HG03571 (cell line): Measurements from ENCODE around the gene MAP2K5.
A peak's percentile ranks its signal among the peaks of the same experiment; 100 is the strongest.

Experiments
- ATAC-seq: cut with Tn5 transposase; IDR thresholded peaks from one replicate; pipeline ENCODE4 v1.9.1; 2021; ENCODE audit not compliant: unreplicated experiment

Gene MAP2K5

GRCh38 chr15:67556976-67557570 is 14.6 kb downstream of the MAP2K5 start:
- ATAC-seq, result no peak

GRCh38 chr15:67558502-67558901 is 16.0 kb downstream of the MAP2K5 start:
- no peak for ATAC-seq

- ATAC-seq, result no peak
Measured at GRCh38 chr15:67559158-67559557, 16.7 kb downstream of the MAP2K5 start.

GRCh38 chr15:67559576-67559975 is 17.1 kb downstream of the MAP2K5 start:
- ATAC-seq, result no peak

- no peak for ATAC-seq
Measured at GRCh38 chr15:67560320-67560719, 17.8 kb downstream of the MAP2K5 start.

GRCh38 chr15:67563092-67563491 is 20.6 kb downstream of the MAP2K5 start:
- no peak for ATAC-seq

- peak; percentile 69 for ATAC-seq
Measured at GRCh38 chr15:67564021-67564967, 21.8 kb downstream of the MAP2K5 start.

GRCh38 chr15:67564968-67565345 is 22.5 kb downstream of the MAP2K5 start:
- peak; percentile 25 for ATAC-seq

GRCh38 chr15:67569668-67570067 is 27.2 kb downstream of the MAP2K5 start:
- no peak for ATAC-seq

GRCh38 chr15:67570875-67571647 is 28.6 kb downstream of the MAP2K5 start:
- ATAC-seq, result no peak

- ATAC-seq, result no peak
Measured at GRCh38 chr15:67571648-67572415, 29.3 kb downstream of the MAP2K5 start.

- ATAC-seq, result no peak
Measured at GRCh38 chr15:67573194-67573593, 30.7 kb downstream of the MAP2K5 start.

GRCh38 chr15:67575039-67575502 is 32.6 kb downstream of the MAP2K5 start:
- ATAC-seq, result no peak

- ATAC-seq, result no peak
Measured at GRCh38 chr15:67578020-67578600, 35.6 kb downstream of the MAP2K5 start.

- ATAC-seq, result no peak
Measured at GRCh38 chr15:67579164-67579563, 36.7 kb downstream of the MAP2K5 start.

- no peak for ATAC-seq
Measured at GRCh38 chr15:67579967-67580366, 37.5 kb downstream of the MAP2K5 start.

- no peak for ATAC-seq
Measured at GRCh38 chr15:67584157-67584556, 41.7 kb downstream of the MAP2K5 start.

GRCh38 chr15:67585681-67586080 is 43.2 kb downstream of the MAP2K5 start:
- ATAC-seq, result no peak

- no peak for ATAC-seq
Measured at GRCh38 chr15:67587331-67587730, 44.8 kb downstream of the MAP2K5 start.

GRCh38 chr15:67587754-67588153 is 45.3 kb downstream of the MAP2K5 start:
- ATAC-seq, result no peak
